Bronchial epithelial cell (primary cell): ENCODE results near the gene MARCKSL1. TPM values are rescaled to one million over a fixed set of nuclear protein-coding genes. Genes with fewer than 3 reads are reported as not detected.
"Not testable (repeated sequence)": the region's sequence is repeated elsewhere in the genome, so short reads cannot be mapped to it uniquely, and the experiment has no call there.

Experiments
- DNase-seq: peaks from one replicate; pipeline ENCODE4 v3.0.0-alpha.2; 2010; ENCODE audit warnings: low read depth
- FAIRE-seq: peaks from 2 replicates; lab custom pipeline; 2011; peaks lifted over from hg19 to GRCh38; lab: Jason Lieb, UNC
- H3K27me3 ChIP-seq: 2 replicates; pipeline ENCODE4 v1.5.1; 2011; ENCODE audit warnings: low read length; ENCODE audit not compliant: control insufficient read depth, insufficient read depth
- H3K36me3 ChIP-seq: 2 replicates; pipeline ENCODE4 v1.5.1; 2011; ENCODE audit warnings: low read length; ENCODE audit not compliant: control insufficient read depth, insufficient read depth
- H3K4me3 ChIP-seq: 2 replicates; pipeline ENCODE4 v1.5.1; 2011; ENCODE audit warnings: mild to moderate bottlenecking, low read depth, low read length, control low read depth
- CTCF ChIP-seq: IDR thresholded peaks from 2 replicates; pipeline ENCODE4 v1.5.1; 2011; ENCODE audit warnings: mild to moderate bottlenecking, moderate library complexity, low read length, control low read depth, inconsistent platforms; ENCODE audit not compliant: insufficient read depth, severe bottlenecking
- total RNA-seq: library from RNA; depleted of rRNA; stranded (reverse); fragments of >200 nt; gene quantifications from 2 replicates; pipeline ENCODE4 v1.2.1, GENCODE V29; 2014

MARCKSL1 gene
- total RNA-seq, 1 donor from 2014 or later = 4.2 TPM

DNA sequence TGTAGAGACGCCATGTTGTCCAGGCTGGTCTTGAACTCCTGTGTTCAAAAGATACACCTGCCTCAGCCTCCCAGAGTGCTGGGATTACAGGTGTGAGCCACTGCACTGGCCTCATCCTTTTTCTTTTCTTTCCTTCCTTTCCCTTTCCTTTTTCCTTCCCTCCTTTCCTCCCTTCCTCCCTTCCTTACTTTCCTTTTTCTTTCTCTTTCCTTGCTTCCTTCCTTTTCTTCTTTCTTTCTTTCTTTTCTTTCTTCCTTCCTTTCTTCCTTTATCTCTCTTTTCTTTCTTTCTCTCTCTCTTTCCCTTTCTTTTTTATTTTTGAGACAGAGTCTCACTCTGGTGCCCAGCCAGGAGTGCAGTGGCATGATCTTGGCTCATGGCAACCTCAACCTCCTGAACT, 20.4 kb upstream of the MARCKSL1 start:
- Histone ChIP-seq H3K27me3 (no peaks in the 10 kb centered on the region), H3K4me3 (no peak overlapping the region), H3K36me3 (no peaks in the 10 kb centered on the region)
- FAIRE-seq = no peak
- no peak for TF ChIP-seq CTCF
- DNase-seq = no peak

DNA sequence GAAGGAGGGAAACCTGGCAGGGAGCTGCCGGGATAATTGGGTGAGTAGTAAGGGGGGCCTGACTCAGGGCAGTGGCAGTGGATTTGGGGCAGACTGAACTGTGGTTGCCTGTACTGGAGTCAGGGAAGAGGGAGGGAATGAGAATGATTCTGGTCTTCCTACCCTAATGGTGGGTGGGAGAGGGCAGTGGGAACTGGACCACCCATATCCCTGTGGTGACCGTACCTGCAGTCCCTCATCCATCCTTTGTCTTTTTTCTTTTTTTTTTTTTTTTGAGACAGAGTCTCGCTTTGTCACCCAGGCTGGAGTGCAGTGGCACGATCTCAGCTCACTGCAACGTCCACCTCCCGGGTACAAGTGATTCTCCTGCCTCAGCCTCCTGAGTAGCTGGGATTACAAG, 19.7 kb upstream of the MARCKSL1 start:
- not testable (repeated sequence) for FAIRE-seq, H3K36me3 ChIP-seq, H3K27me3 ChIP-seq, DNase-seq, H3K4me3 ChIP-seq

DNA sequence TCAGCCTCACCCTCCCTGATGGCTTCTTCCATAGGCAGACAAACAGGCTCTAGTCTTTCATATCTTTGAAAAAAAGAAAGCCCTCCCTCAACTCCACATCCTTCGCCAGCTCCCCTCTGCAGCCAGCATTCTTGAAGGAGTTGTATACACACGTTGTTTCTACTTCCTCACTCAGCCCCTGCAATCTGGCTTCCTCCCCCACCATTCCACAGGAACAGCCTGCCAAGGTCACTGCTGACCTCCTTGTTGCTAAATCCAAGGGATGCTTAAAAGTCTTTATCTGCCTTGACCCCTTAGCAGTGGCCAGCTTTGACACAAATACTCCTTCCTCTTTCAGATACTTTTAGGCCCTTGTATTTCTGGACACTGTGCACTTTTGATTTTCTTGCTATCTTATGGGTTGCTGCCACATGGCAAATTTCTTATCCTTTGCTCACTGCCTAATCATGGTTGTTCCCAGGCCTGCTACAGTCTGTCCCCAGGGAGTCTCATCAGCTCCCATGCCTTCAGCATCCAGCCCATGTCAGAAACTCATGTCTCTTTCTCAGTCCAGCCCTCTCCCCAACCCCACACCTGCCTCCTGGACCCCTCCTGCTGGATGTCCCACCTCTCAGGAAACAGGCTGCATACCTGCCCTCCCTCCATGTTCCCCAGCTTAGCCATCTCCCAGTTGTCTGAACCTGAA, 18.0 kb upstream of the MARCKSL1 start:
- DNase-seq (no peak), FAIRE-seq (no peak)
- TF ChIP-seq CTCF = no peak
- H3K36me3 ChIP-seq = no peaks in the 10 kb centered on the region
- no peak overlapping the region for H3K4me3 ChIP-seq
- H3K27me3 ChIP-seq = no peaks in the 10 kb centered on the region

- DNase-seq = no peak
- TF ChIP-seq CTCF = no peak
- Histone ChIP-seq H3K36me3 (no peaks in the 10 kb centered on the region), H3K27me3 (no peaks in the 10 kb centered on the region), H3K4me3 (no peak overlapping the region)
- no peak for FAIRE-seq
These were observed 17.4 kb upstream of the MARCKSL1 start for GRCh38 chr1:32353431-32353830.

DNA sequence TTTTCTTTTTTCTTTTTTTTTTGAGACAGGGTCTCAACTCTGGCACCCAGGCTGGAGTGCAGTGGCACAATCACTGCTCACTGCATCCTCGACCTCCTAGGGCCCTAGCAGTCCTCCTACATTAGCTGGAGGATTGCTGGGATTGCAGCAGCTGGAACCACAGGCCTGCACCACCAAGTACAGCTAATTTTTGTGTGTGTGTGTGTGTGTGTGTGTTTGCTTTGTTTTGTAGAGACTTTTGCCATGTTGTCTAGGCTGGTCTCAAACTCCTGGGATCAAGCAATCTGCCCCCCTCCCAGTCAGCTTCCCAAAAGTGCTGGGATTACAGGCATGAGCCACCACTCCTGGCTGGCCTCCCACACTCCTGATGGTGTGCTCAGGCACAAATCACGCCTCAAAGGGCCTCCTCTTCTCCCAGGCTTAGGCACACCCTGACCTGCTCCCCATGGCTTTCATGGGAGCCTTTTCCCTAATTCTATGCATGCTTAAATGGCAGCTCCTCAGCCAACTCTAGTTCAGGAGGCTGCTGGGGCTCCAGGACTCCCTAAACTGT, 16.9 kb upstream of the MARCKSL1 start:
- no peak overlapping the region for H3K4me3 ChIP-seq

More for the DNA sequence above, 16.9 kb upstream of the MARCKSL1 start:
- DNase-seq (no peak), FAIRE-seq (no peak)
- no peaks in the 10 kb centered on the region for H3K36me3 ChIP-seq
- TF ChIP-seq CTCF = no peak
- no peaks in the 10 kb centered on the region for H3K27me3 ChIP-seq
